HT1080 (cell line): ENCODE results near the gene CTDSPL. TPM values are rescaled to one million over a fixed set of nuclear protein-coding genes. Genes with fewer than 3 reads are reported as not detected.
"Not testable (repeated sequence)": the region's sequence is repeated elsewhere in the genome, so short reads cannot be mapped to it uniquely, and the experiment has no call there.

Source experiments
- DNase-seq: peaks from one replicate; pipeline ENCODE4 v3.0.0-alpha.2; 2015; ENCODE audit warnings: low read depth
- total RNA-seq: library from RNA; depleted of rRNA; stranded (reverse); fragments of >200 nt; shearing (Covaris generic); gene quantifications from 2 replicates; pipeline ENCODE4 v1.2.3, GENCODE V29; 2014

CTDSPL gene
- total RNA-seq, 1 experiment from 2014 or later, result 23.5 TPM

DNA sequence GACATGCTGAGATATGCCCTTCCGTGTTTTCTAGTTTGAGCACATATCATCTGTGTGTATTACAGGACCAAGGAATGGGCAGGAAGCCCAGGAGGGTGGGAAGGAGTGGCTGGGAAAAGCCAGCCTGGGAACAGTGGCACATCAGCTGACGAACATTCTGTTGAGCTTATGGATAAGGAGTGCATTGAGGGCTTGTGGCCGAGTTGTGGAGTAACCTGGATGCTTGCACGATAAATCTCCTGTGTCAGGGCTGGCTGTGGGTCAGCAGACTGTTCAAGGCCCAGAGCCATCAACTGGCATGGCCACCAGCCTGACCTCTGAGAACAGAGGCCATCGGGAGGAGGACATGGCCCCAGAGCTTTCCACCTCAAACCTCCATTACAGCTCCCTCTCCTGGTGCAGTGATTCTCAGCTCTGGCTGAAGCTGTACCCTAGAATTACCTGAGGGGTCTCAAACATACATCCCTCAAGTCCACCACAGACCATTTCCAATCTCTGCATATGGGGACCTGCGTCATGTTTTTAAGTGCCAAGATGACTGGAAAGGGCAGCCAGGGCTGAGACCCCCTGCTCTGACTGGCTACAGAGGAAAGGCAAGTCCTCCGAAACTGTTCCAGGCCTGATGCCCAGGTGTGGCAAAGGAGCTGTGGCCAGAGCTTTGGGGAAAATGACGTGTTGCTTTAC is 124.1 kb downstream of the CTDSPL start:
- no peak for DNase-seq

DNA sequence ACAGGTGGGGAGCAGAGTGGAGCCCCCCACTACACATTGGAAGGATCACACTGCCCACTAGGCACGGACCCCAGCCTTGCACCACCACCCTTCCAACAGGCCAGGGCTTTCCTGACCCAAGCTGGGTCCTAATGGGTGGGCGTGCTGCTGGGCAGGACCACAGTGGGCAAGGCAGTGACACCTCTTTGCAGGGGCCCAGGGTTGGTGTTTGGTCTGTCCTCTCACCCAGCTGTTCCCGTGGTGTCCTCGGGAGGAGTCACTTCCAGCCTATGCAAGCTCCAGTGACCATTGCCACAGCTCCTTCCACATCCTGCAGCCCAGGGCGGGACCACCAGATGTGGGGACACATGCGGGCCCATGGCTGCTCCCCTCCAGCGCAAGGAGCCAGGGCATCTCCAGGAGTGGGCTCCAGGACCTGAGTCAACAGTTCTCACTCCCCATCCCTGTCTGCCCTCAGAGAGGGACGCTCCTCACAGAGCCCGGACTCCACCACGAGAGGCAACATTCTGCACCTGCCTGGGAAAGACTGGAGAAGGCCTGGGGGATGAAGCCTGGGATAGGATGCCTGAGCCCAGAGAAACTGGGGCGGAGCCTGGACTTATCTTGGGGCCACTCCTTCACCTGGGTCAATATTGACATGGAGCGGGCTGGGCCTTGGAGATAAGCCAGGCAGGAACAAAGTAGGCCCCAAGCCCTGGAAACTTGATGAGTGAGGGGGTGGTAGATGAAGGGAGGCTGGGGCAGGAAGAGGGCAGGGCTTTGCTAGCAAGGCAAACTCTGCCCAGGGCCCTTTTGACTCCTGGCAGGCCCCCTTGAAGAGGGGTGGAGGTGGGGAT is 125.0 kb downstream of the CTDSPL start:
- DNase-seq, result no peak

DNA sequence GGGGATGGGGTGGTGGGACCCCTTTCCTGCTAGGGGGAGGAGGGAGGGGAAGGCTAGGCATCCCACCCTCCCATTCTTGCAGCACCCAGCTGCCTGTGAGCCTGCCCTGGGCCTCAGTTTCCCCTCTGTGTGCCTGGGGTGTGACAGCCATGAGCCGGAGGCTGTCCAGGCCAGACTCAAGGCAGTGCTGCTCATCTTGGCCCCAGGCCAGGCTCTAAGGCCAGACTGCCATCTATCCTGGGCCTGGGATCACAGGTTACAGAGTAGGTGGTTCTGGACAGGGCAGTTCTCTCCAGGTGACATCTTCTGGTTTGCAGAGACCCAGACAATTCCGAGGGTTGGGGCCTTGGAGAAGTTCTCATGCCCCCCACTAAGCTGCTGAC is 125.6 kb downstream of the CTDSPL start:
- DNase-seq, result no peak

DNA sequence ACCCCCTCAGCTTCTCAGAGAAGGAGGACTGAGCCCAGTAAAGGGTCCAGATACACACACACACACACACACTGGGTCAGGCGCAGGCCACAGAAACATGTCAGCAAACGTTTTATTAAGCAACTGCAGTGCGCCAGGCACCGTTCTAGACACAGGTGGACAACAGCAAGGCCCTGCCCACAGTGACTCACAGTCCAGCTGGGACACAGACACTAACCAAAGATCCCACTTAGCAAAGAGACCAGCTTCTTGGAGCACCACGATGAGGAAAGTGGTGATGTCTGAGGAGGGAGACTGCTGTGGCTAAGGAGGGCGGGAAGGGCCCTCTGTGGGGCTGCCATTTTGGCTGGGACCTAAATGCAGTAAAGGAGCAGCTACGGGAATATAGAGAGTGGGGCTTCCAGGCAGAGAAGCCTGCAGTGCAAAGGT is 126.1 kb downstream of the CTDSPL start:
- DNase-seq, result no peak

DNA sequence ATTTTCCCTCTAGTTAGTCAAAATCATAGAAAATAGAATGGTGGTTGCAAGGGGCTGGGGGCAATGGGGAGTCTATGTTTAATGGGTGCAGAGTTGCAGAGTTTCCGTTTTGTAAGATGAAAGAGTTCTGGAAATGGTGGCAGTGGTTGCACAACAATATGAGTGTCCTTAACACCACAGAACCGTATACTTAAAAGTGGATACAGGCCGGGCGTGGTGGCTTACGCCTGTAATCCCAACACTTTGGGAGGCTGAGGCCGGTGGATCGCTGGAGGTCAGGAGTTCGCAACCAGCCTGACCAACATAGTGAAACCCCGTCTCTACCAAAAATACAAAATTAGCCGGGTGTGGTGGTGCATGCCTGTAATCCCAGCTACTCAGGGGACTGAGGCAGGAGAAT is 126.7 kb downstream of the CTDSPL start:
- not testable (repeated sequence) for DNase-seq

DNA sequence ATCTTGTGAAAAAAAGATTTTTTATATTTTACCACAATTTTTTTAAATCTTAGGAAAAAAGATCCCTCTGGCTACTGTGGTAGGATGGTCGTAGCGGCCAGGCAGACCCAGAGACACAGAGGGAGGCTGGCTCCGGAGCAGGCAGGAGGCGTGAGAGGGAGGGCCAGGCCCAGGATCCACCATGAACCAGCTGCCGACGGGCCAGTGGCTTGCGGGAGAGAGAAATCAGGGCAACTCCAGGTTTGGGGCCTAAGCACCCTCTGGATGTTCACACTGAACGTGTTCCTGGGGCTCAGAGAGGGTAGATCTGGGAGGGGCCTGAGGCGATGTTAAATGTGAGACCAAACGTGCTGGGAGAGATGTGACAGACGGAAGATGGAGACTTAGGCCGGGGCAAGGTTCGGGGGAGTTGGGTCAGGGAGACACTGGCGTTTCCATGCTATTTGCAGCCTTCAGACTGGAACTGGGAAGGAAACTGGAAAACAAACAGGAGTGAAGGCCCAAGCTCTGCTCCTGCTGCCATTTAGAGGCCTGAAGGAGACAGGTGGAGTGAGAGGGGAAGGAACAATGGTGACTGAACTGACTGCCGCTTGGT is 127.3 kb downstream of the CTDSPL start:
- DNase-seq, result no peak

DNA sequence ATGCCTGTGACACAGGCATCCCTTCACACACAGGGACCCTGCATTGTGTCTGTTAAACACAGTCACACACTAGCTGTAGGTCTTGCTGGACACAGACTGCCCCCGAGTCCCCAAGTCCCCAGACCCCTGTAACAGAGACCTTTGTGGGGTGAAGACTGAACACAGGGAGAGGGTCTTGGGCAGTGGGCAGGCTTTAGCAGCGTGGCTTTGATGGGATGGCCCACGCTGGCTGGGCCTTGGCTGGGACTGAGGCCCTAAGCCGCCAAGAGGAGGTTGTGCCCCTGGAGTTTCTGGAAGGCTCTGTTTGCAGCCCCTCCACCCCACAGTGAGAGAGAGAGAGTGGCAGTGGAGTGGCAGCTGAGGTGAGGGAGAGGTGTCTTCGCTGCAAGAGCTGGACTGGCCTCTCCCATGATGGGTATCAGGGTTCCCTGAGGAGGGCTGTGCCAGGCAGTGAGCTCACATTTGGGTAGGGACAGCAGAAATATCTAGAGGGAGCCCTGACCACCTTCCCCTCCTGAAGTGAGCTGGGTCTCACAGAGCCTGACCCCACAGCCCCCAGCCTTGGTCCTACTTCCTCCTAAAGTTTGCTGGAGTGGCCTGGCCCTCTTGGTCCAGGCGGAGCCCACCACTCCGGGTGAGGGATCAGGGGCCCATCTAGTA is 128.3 kb downstream of the CTDSPL start:
- DNase-seq, result no peak

DNA sequence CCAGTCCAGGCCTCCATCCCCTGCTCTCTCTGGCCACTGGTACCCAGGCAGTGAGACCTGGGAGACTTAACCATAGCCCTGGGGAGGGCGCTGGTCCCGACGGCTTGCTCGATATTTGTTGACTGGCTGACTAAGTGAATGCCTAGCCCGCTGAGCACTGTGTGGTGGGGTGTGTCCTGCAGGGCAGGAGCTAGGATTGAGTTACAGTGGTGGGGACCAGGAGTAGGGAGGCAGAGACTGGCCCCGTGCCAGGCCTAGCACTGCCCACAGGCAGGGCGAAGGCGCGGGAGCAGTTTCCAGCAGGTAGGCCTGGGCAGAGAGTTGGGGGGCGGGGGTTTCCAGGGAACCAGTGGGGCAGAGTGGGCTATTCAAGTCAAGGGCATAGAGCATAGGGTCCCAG is 128.8 kb downstream of the CTDSPL start, which contains the start of gene VILL:
Gene VILL (plus strand): TSS at position 260 of the 400 bp plus-strand sequence. CDS start 2,887 bp downstream, outside the sequence.
- peak; percentile 30 for DNase-seq

DNA sequence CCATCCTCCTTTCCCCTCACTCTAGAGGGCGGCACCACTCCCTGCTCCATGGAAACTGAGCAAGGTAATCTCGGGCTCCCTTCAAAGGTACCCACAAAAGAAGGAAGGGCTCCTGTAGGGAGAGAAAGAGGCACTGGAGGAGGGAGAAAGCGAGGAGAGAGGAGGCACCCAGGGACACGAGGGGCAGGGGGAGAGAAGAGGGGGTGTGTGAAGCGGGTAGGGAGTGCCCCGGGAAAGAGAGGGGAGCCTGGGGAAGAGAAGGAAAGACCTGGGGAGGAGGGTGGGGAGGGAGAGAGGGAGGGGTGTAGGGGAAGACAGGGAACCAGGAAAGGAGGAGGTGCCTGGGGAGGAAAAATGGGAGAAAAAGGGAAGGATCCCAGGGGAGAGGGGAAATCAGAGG is 129.4 kb downstream of the CTDSPL start:
- DNase-seq, result no peak

DNA sequence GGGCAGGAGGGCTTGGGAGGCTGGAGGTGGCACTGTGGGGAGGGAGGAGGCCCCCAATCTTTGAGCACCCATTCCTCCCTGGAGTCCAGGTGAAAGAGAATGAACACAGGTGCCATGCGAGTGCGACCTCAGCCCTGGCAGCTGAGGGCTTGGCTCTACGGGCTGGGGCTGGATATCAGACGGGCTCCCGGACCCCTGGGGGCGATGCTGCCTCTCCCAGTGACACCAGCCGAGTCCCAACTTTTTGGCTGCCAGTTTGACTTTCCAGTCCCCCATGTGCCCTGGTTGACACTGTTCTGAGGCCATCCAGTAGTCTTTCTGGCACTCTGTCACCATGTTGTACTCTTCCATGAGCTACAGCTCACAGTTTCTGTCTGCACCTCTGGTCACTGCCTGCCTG is 130.1 kb downstream of the CTDSPL start:
- no peak for DNase-seq

DNA sequence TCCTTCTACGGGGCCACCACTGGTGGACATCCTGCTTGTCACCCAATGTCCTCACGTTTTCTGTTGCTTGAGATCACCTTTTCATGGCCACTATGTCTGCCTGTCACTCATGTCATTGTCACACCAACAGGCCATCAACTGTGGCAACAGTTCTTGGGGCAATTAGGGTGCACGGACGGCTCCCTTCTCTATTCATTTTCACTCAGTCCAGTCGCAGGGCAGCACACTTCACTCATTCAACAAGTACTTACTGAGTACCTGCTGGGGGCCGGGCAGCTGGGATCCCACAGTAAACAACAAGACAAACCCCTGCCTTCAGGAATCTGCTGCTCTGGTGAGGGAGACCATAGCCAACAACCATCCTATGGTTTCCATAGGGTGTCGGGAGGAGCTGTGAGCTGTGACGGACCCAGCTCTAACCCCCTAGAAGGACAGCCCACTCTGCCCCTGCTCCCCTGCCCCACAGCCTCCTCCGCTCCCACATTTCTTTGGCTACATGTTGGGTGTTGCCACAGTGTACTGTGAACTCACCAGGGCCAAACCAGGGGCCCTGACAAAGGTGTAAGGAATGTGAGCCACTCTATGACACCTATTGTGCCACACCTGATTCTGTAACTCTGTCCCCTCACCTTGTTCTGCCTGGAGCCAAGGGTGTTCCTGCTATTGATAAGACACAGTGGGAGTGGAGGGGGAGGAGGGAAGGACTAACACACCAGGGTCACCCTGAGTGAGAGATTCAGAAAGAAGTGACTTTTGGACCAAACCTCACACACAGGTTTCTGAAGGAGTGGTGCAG is 130.8 kb downstream of the CTDSPL start:
- no peak for DNase-seq

DNA sequence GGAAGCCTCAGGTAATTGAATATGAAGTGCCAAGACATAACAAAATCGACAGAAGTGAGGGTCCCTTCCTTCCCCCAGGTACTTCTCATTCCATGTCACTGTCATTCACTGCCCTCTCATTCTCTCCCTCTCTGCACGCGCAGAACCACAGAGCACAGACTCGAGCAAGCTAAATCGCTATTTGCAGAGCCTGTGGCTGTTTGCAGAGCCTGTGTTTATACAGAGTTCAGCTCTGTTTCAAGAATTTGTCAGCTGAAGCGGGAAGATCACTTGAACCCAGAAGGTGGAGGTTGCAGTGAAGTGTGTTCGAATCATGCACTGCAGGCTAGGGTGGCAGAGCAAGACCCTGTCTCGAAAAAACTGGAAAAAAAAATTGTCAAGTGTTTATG is 131.4 kb downstream of the CTDSPL start:
- no peak for DNase-seq

DNA sequence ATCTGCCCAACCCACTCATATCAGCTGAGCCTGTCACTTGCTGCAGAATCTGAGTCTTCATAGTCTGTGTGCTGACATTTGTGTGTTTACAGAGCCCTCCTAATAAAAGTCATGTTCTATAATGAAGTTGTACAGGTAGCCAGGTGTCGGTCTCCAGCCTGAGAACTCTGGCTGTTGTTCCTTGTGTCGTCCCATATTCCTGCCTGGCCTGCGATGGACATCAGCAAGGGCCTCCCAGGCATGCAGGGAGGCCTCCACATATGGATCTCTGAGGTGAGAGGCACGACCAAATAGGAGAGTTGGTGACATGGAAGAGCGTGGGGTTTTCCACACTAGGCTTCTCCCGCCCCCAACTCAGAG is 131.8 kb downstream of the CTDSPL start:
- no peak for DNase-seq

DNA sequence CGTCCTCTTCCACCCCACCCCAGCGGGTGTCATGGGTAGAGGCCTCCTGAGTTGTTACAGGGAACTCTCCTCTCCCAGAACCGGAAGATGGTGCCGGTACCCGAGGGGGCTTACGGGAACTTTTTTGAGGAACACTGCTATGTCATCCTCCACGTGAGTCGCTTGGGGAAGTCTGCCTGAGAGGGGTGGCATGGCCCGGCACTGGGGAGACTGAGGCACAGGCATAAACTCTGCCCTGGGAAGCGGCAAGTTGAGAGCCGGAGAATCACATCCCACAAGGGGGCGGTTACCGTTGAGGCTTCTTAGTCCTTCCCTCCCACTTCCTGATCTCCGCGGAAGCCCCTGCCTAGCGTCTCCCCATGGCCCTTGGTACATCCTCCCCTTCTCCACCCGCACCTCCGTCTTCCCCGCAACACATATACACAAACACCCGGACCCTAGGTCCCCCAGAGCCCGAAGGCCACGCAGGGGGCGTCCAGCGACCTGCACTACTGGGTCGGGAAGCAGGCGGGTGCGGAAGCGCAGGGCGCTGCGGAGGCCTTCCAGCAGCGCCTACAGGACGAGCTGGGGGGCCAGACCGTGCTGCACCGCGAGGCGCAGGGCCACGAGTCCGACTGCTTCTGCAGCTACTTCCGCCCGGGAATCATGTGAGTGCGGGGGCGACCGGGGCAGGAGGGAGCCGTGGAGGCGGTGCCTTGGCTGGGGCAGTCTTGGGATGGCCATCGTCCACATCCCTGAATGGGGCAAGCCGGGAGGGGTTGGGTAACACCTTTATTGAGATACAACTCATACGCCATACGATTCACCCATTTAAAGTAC is 132.3 kb downstream of the CTDSPL start:
- DNase-seq, result peak; percentile 70

DNA sequence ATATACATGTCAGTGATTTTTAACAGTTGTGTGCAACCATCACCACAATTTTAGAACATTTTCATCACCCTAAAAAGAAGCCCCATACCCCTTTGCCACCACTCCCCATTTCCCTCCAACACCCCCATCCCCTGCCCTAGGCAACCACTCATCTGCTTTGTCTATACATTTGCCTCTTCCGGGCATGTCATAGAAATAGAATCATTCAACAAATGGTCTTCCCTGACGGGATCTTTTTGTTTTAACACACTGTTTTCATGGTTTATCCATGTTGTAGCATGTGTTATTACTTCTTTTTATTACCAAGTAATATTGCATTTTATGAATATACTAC is 132.9 kb downstream of the CTDSPL start:
- DNase-seq, result no peak

DNA sequence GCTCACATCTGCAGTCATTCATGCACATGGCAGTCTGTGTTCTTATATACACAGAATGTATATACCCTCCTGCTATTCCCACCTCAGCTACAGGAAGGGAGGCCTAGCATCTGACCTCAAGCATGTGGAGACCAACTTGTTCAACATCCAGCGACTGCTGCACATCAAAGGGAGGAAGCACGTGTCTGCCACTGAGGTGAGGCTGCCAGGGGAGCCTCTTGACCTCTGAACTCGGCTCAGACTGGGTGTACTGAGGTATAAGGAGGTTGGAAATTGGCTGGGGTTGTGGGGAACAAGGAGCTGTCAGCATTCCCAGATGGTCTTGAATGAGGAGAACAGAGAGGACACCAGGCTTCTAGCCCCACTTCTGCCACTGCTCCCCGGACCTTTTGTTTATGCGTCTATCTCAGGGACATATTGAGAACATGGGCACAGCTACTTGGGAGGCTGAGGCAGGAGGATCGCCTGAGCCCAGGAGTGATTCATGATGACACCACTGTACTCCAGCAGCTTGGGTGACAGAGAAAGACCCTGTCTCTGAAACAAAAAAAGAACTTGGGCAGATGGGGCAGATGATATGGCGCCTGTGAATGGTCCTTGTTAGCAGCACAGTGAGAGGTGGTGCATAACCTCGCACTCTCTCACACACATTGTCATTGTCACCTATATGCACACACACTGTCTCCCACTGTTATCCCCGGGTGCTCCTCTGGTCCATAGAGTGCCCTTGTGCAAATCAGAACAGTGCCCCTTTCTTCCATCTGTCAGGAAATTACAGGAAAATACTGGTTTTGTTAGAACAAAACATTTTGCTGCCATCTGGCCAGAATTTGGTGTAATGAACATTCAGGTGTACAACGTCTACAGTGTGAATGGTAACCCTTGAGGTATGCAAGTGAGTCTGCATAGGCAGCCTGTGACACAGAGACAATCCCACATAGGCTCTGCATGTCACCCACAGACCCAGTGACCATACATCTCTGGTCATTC is 134.3 kb downstream of the CTDSPL start:
- DNase-seq, result no peak

DNA sequence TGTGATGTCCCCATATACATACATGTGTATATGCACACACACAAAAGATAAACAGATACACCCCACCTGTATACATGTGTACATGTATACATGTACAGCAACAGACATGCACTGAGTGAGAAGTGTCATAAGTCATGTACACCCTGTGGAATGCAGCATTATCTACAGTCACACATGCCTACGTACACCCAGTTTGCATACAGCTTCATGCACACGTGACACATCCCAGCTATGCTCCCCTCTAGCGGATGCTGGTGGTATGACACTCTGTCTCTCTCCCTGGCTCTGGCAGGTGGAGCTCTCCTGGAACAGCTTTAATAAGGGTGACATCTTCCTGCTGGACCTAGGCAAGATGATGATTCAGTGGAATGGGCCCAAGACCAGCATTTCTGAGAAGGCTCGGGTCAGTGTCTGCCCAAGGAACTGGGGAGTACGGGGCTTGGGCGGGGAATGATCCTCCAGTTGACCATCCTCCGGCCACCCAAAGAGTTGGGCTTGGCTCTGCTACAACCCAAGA is 135.2 kb downstream of the CTDSPL start:
- peak; percentile 76 for DNase-seq

DNA sequence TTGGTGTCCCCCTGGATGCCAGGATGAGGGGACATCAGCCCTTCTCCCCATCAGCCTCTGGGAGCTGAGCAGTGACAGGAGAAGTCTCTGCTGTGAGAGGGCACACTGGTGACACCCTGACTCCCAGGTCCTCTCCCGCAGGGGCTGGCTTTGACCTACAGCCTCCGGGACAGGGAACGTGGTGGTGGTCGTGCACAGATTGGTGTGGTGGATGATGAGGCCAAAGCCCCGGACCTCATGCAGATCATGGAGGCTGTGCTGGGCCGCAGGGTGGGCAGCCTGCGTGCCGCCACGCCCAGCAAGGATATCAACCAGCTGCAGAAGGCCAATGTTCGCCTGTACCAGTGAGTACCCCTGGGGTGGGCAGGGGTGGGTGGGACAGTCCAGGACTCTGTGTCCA is 135.7 kb downstream of the CTDSPL start:
- no peak for DNase-seq
